B cell (primary cell): ENCODE data around the gene MAGEB17. TPM values are rescaled to one million over a fixed set of nuclear protein-coding genes. Genes with fewer than 3 reads are reported as not detected.

Experiments
- ATAC-seq: fragments of 200-7000 bp; cut with Tn5 transposase; one replicate; pipeline ENCODE4 v1.10.0; 2021; ENCODE audit warnings: low read depth, mild to moderate bottlenecking, moderate number of reproducible peaks, moderate library complexity
- CTCF ChIA-PET: fragments of 350-600 bp; sonication (Branson Sonifier 250); formaldehyde crosslinking; loops from one replicate; lab custom pipeline; 2021; ENCODE audit warnings: antibody characterized with exemption, inconsistent platforms; lab: Charles Lee
- POLR2A ChIA-PET: fragments of 350-600 bp; sonication (Branson Sonifier 250); formaldehyde crosslinking; loops from one replicate; lab custom pipeline; 2021; ENCODE audit warnings: antibody characterized with exemption; lab: Charles Lee
- DNase-seq: peaks from one replicate; pipeline ENCODE4 v3.0.0; 2013
- H2AFZ ChIP-seq: 2 replicates; pipeline ENCODE4 v1.6.1; 2012; ENCODE audit warnings: mild to moderate bottlenecking, low read depth, low read length; ENCODE audit not compliant: insufficient read depth, poor library complexity, severe bottlenecking
- H3K27ac ChIP-seq, 2 donors: 1 replicate in 1 of 2; 2 replicates in 1 of 2; pipeline ENCODE4 v1.5.1; 2012 to 2013; ENCODE audit warnings: low read length in 2 of 2, mild to moderate bottlenecking in 2 of 2, moderate library complexity in 1 of 2
- H3K27me3 ChIP-seq, 4 experiments: fragments of 200-600 bp in 1 of 4; sonication (generic) in 1 of 4; replicated peaks in 1 of 4; 1 replicate in 2 of 4; 2 replicates in 2 of 4; pipeline versions ENCODE4 v1.6.1 to v1.7.0; 2013 to 2016; ENCODE audit warnings: low read length in 3 of 4, mild to moderate bottlenecking in 2 of 4, mixed read lengths in 1 of 4, moderate library complexity in 1 of 4; ENCODE audit not compliant: insufficient read depth in 4 of 4, control insufficient read depth in 3 of 4; ENCODE audit errors: control extremely low read depth in 1 of 4
- H3K36me3 ChIP-seq, 2 experiments: replicated peaks in 1 of 2; 1 replicate in 1 of 2; 2 replicates in 1 of 2; pipeline versions ENCODE4 v1.6.1 to v1.7.1; 2013; ENCODE audit warnings: low read length in 1 of 2; ENCODE audit not compliant: insufficient read depth in 2 of 2, control insufficient read depth in 1 of 2; ENCODE audit errors: control extremely low read depth in 1 of 2, extremely low read depth in 1 of 2
- H3K4me1 ChIP-seq, 2 donors: fragments of 200-600 bp in 1 of 2; sonication (generic) in 1 of 2; 1 replicate in 1 of 2; 2 replicates in 1 of 2; pipeline versions ENCODE4 v1.5.1 to v1.6.1; 2013 to 2017; ENCODE audit warnings: low read length in 2 of 2; ENCODE audit not compliant: control insufficient read depth in 2 of 2, insufficient read depth in 2 of 2
- H3K4me2 ChIP-seq: replicated peaks from 2 replicates; pipeline ENCODE3; 2012; ENCODE audit warnings: mild to moderate bottlenecking, low read depth, low read length; ENCODE audit not compliant: poor library complexity, severe bottlenecking
- H3K4me3 ChIP-seq, 5 experiments: fragments of 200-600 bp in 1 of 5; sonication (generic) in 1 of 5; 1 replicate in 3 of 5; 2 replicates in 2 of 5; pipeline versions ENCODE4 v1.5.1 to v1.7.0; 2011 to 2016; ENCODE audit warnings: low read length in 4 of 5, mild to moderate bottlenecking in 4 of 5, low read depth in 2 of 5, control low read depth in 1 of 5, moderate library complexity in 1 of 5; ENCODE audit not compliant: insufficient read depth in 1 of 5; ENCODE audit errors: control extremely low read depth in 1 of 5, extremely low read depth in 1 of 5
- H3K79me2 ChIP-seq: fragments of 200-600 bp; sonication (generic); one replicate; pipeline ENCODE4 v1.6.0; 2016; ENCODE audit warnings: low read length; ENCODE audit not compliant: control insufficient read depth, insufficient read depth
- H3K9ac ChIP-seq: fragments of 200-600 bp; sonication (generic); 2 replicates; pipeline ENCODE4 v1.6.1; 2017; ENCODE audit warnings: mild to moderate bottlenecking, low read length, moderate library complexity
- H3K9me3 ChIP-seq, 3 donors: one replicate each; pipeline versions ENCODE4 v1.6.1 to v1.7.1; 2013; ENCODE audit warnings: low read length in 2 of 3; ENCODE audit not compliant: control insufficient read depth in 2 of 3, insufficient read depth in 1 of 3; ENCODE audit errors: control extremely low read depth in 1 of 3
- H4K20me1 ChIP-seq: 2 replicates; pipeline ENCODE4 v1.6.0; 2012; ENCODE audit warnings: mild to moderate bottlenecking, low read length; ENCODE audit not compliant: insufficient read depth, control insufficient read depth, poor library complexity, severe bottlenecking
- H3K27ac Mint-ChIP-seq: one replicate; pipeline ENCODE4 v1.8.0; 2021; ENCODE audit warnings: mixed read lengths
- H3K27me3 Mint-ChIP-seq: one replicate; pipeline ENCODE4 v1.8.0; 2021; ENCODE audit warnings: mixed read lengths
- H3K4me1 Mint-ChIP-seq: one replicate; pipeline ENCODE4 v1.8.0; 2021; ENCODE audit warnings: mixed read lengths
- H3K4me3 Mint-ChIP-seq: one replicate; pipeline ENCODE4 v1.8.0; 2021; ENCODE audit warnings: mixed read lengths
- H3K9me3 Mint-ChIP-seq: one replicate; pipeline ENCODE4 v1.8.0; 2022; ENCODE audit warnings: mixed read lengths; ENCODE audit not compliant: insufficient read depth
- EZH2 ChIP-seq: IDR thresholded peaks from 2 replicates; pipeline ENCODE4 v1.6.1; 2012; ENCODE audit warnings: borderline replicate concordance, low read depth, mild to moderate bottlenecking, moderate library complexity, low read length; ENCODE audit not compliant: insufficient read depth, poor library complexity, severe bottlenecking
- WGBS: methylation state at CpG from one replicate; pipeline ENCODE4 v1.1.5; 2013; ENCODE audit warnings: missing lambda C conversion rate; ENCODE audit not compliant: insufficient coverage; 5-methylcytosine and 5-hydroxymethylcytosine counted together
- intact Hi-C: fragments of 100-400 bp; cut with micrococcal nuclease; formaldehyde crosslinking; loops from one replicate; pipeline ENCODE4 v1.10.0; 2022
- polyA minus RNA-seq: library from RNA; depleted of rRNA, polyadenylated mRNA; stranded (reverse); fragments of >200 nt; gene quantifications from 2 replicates; pipeline ENCODE4 v1.2.3, GENCODE V29; 2012
- polyA plus RNA-seq: library from polyadenylated mRNA; depleted of rRNA; stranded (reverse); fragments of >200 nt; gene quantifications from 2 replicates; pipeline ENCODE4 v1.2.3, GENCODE V29; 2012
- total RNA-seq, 2 donors: library from RNA; stranded (reverse); fragments of 120-200 nt in 1 of 2; gene quantifications; 1 replicate in 1 of 2; 2 replicates in 1 of 2; pipeline versions ENCODE4 v1.2.3 to v1.2.4, GENCODE V29; 2013 to 2022
- TF ChIP-seq, protein P1 (sequence below): fragments of 200-600 bp; IDR thresholded peaks from one replicate; pipeline ENCODE4 v1.8.0; 2022; ENCODE audit warnings: antibody characterized with exemption, mild to moderate bottlenecking

MAGEB17 gene
- total RNA-seq, result not detected in 2 replicates
- total RNA-seq (2013), result 0.09 TPM
- 0.16 TPM in 1 of 2 replicates, not detected in the other for polyA plus RNA-seq
- polyA minus RNA-seq, result not detected in 2 replicates

- Histone ChIP-seq H3K36me3 (no peaks in the 10 kb centered on the region), H3K9me3 (no peaks in the 10 kb centered on the region), H3K4me3 (no peak within 1 kb of the TSS), H2AFZ (no peak within 1 kb of the TSS), H3K27me3 (no peaks in the 10 kb centered on the region), H3K79me2 (no peaks in the 10 kb centered on the region), H3K27ac (no peak within 1 kb of the TSS), H3K9ac (no peak within 1 kb of the TSS), H4K20me1 (no peaks in the 10 kb centered on the region), H3K4me2 (no peak within 1 kb of the TSS), H3K4me1 (no peaks in the 10 kb centered on the region)
- H3K4me3 Mint-ChIP-seq, result no peak within 1 kb of the TSS
- ChIA-PET POLR2A (no interaction called here), CTCF (no interaction called here)
- H3K4me1 Mint-ChIP-seq, result no peaks in the 10 kb centered on the region
- H3K27me3 Mint-ChIP-seq, result peaks cover 7% of the 10 kb centered on the region
- no peak for TF ChIP-seq EZH2
- TF ChIP-seq, protein P1, sequence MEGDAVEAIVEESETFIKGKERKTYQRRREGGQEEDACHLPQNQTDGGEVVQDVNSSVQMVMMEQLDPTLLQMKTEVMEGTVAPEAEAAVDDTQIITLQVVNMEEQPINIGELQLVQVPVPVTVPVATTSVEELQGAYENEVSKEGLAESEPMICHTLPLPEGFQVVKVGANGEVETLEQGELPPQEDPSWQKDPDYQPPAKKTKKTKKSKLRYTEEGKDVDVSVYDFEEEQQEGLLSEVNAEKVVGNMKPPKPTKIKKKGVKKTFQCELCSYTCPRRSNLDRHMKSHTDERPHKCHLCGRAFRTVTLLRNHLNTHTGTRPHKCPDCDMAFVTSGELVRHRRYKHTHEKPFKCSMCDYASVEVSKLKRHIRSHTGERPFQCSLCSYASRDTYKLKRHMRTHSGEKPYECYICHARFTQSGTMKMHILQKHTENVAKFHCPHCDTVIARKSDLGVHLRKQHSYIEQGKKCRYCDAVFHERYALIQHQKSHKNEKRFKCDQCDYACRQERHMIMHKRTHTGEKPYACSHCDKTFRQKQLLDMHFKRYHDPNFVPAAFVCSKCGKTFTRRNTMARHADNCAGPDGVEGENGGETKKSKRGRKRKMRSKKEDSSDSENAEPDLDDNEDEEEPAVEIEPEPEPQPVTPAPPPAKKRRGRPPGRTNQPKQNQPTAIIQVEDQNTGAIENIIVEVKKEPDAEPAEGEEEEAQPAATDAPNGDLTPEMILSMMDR, result no peak
- no peaks in the 10 kb centered on the region for H3K9me3 Mint-ChIP-seq
- WGBS, result 60% methylated on average over 1 of the region's 5 CpGs
- ATAC-seq (no peak), DNase-seq (no peak)
- intact Hi-C loops, result no loop called here
- no peak within 1 kb of the TSS for H3K27ac Mint-ChIP-seq
Measured at GRCh38 chrX:16167181-16167580, at the start of gene MAGEB17. Gene MAGEB17 (plus strand): TSS chrX:16167481. CDS start chrX:16170383, 2,902 bp downstream.

DNA sequence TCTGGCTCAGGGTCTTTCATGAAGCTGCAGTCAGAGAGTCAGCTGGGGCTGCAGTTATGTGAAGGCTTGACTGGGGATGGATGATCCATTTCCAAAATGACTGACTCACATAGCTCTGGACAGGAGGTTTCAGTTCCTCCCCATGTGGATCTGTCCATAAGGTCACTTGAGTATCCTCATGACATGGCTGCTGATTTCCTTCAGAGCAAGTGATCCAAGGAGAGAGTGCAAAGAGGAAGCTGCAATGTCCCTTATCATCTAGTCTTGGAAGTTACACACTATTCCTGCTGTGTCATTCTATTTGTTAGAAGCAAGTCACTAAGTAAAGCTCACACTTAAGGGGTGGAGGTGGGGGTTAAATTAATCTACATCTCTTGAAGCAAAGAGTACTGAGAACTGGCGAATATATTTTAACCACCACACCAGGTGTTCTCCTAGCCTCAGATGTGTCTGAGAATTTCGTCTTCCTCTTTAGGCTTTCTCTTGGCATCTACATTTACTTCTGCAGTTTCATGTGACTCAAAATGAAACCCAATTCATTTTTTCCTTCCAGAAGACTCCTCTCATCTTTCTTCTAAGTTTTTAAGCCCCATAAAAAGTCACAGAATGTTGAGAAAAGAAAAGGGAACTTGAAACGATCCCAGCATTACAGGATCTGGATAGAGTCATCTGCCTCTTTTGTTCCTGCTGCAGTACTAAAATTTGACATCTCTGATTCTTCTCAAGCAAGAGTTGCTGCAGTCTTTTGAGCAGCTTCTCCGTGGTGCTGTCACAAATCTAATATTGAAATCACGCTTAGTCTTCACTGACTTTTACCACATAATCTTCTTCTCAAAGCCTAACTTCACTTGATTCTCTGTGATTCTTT is 47.7 kb upstream of the MAGEB17 start:
- CTCF ChIA-PET, result interaction anchor here (0.8 kb wide), 1 partner anchor 19 kb away, joined by 3 read pairs; no protein-coding TSS in a partner anchor
- peak overlapping the region in 1 of 2 donors; percentile 46 for H3K27ac ChIP-seq
- no peaks in the 10 kb centered on the region for H3K79me2 ChIP-seq
- ATAC-seq, result peak; percentile 60
- intact Hi-C loops, result no loop called here
- Mint-ChIP-seq H3K4me1 (peaks cover 33% of the 10 kb centered on the region), H3K27ac (peak overlapping the region; percentile 77), H3K4me3 (peak overlapping the region; percentile 64), H3K9me3 (no peaks in the 10 kb centered on the region), H3K27me3 (no peaks in the 10 kb centered on the region)
- no peak overlapping the region for H3K4me3 ChIP-seq
- no peak overlapping the region for H2AFZ ChIP-seq
- TF ChIP-seq, protein P1, result no peak
- no peak for TF ChIP-seq EZH2
- peaks cover 0 to 2% (median 0%) of the 10 kb centered on the region in 3 donors for H3K9me3 ChIP-seq
- no peaks in the 10 kb centered on the region for H3K27me3 ChIP-seq
- peaks cover 25 to 34% of the 10 kb centered on the region in 2 donors for H3K4me1 ChIP-seq
- H4K20me1 ChIP-seq, result no peaks in the 10 kb centered on the region
- peak; percentile 57 for DNase-seq
- no peak overlapping the region for H3K9ac ChIP-seq
- POLR2A ChIA-PET, result no interaction called here
- 60% methylated on average over 1 of the region's 5 CpGs for WGBS
- peak overlapping the region; percentile 14 for H3K4me2 ChIP-seq
- no peaks in the 10 kb centered on the region for H3K36me3 ChIP-seq
